ENCODE data around the gene ASPRV1. TPM values are rescaled to one million over a fixed set of nuclear protein-coding genes. Genes with fewer than 3 reads are reported as not detected.

ASPRV1 gene
- total and polyA plus RNA-seq, 10 of the 15 experiments (the other 5 are each of a cell fraction or from before 2014, with no cell fraction given), result 0.11 to 1.1 (median 0.33) TPM

DNA sequence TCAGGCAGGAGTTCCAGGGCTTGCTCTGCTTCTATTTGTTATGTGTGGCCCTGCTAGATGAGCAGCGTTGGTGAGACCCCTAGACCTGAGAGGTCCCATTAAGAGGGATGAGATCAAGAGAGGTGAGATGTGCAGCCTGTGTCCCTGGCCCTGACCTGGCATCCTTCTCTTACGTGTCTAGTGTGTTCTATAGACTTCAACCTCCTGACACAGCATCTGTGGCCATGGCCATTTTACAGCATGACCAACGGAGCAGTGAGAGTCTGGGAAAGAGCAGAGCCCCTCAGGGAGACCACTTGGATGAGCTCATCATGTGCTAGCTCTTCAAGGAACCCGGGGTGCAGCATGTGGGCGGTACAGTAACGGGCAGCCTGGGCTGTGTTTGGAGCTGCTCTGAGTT is 32.7 kb upstream of the ASPRV1 start:
- no peak for FAIRE-seq
- Histone ChIP-seq H4K20me1 (ENCODE audit: control insufficient read depth, insufficient read depth) (no peaks in the 10 kb centered on the region), H3K36me3 (ENCODE audit: control insufficient read depth in 2 of 2, insufficient read depth in 2 of 2, low read length in 1 of 2) (peaks cover 0 to 6% of the 10 kb centered on the region in 2 experiments; a peak in 3 of 4 replicates), H3K4me1 (ENCODE audit: control insufficient read depth, insufficient read depth, low read length) (no peaks in the 10 kb centered on the region), H3K9me3 (replicated peaks; ENCODE audit: control insufficient read depth, insufficient read depth, low read length) (no peaks in the 10 kb centered on the region), H3K9ac (ENCODE audit: control insufficient read depth, insufficient read depth, low read length) (no peak overlapping the region), H3K27ac (ENCODE audit: control insufficient read depth, insufficient read depth) (no peak overlapping the region), H3K4me3 (no peak overlapping the region), H3K27me3 (replicated peaks in 1 of 2; ENCODE audit: control insufficient read depth in 2 of 2, insufficient read depth in 2 of 2, low read length in 1 of 2) (no peaks in the 10 kb centered on the region), H2AFZ (ENCODE audit: control insufficient read depth, low read depth, low read length) (no peak overlapping the region), H3K4me2 (ENCODE audit: control insufficient read depth, insufficient read depth) (no peak overlapping the region), H3K79me2 (ENCODE audit: control insufficient read depth, insufficient read depth, low read length) (no peaks in the 10 kb centered on the region)
- CTCF ChIA-PET, result interaction anchor here (0.5 to 0.8 kb wide), 2 partner anchors 433 to 1113 kb away, joined by 3 read pairs; no protein-coding TSS in a partner anchor
- DNase-seq (ENCODE audit: low read depth, low spot score), result no peak
- TF ChIP-seq JUND (IDR thresholded peaks at IDR 0.05; ENCODE audit: low read depth, low read length), result no peak
- no peak for TF ChIP-seq TARDBP (IDR thresholded peaks at IDR 0.05; ENCODE audit: borderline replicate concordance)
- no peak for TF ChIP-seq MXI1 (IDR thresholded peaks at IDR 0.05; ENCODE audit: low read depth, low read length)
- no peak for TF ChIP-seq POU2F2 (IDR thresholded peaks at IDR 0.05; ENCODE audit: borderline replicate concordance, low read depth, low read length)
- no peak for TF ChIP-seq ESRRA (IDR thresholded peaks at IDR 0.05; ENCODE audit: low read length)
- no peak for TF ChIP-seq ETV6 (conservative IDR thresholded peaks at IDR 0.05 in 1 of 2, IDR thresholded peaks at IDR 0.05 in 1 of 2; ENCODE audit: borderline replicate concordance in 1 of 2, low read depth in 1 of 2)
- no peak for TF ChIP-seq POLR2AphosphoS5 (IDR thresholded peaks at IDR 0.05; ENCODE audit: low read length)
- no peak for TF ChIP-seq TCF7 (IDR thresholded peaks at IDR 0.05; ENCODE audit: borderline replicate concordance)
- no peak for TF ChIP-seq NR2C2 (IDR thresholded peaks at IDR 0.05; ENCODE audit: borderline replicate concordance, control insufficient read depth, insufficient read length, low read depth)
- TF ChIP-seq PAX8 (IDR thresholded peaks at IDR 0.05), result no peak
- no peak for TF ChIP-seq ZNF622 (IDR thresholded peaks at IDR 0.05)
- TF ChIP-seq E4F1 (IDR thresholded peaks at IDR 0.05; ENCODE audit: borderline replicate concordance, partially characterized antibody), result no peak
- TF ChIP-seq ATF2 (IDR thresholded peaks at IDR 0.05; ENCODE audit: low read length), result no peak
- TF ChIP-seq CHD2 (IDR thresholded peaks at IDR 0.05; ENCODE audit: borderline replicate concordance, low read depth, low read length), result no peak
- RAD21 ChIA-PET (ENCODE audit: unreplicated experiment), result no interaction called here
- 70% methylated on average over 6 of the region's 6 CpGs for WGBS (ENCODE audit: insufficient coverage, insufficient replicate concordance, low lambda C conversion rate, missing lambda C conversion rate)
- BruUV-seq (replicated peaks), result no TSS peak
- SMC1A ChIA-PET (ENCODE audit: uncharacterized antibody, unreplicated experiment), result no interaction called here
- POLR2A ChIA-PET, result no interaction called here
- intact Hi-C loops (cut with micrococcal nuclease; ENCODE audit: unreplicated experiment) (no loop called here), in situ Hi-C loops (cut with MboI) (no loop called here)
- ATAC-seq, result no peak
